K562 (cell line): ENCODE results near the gene EMC9. TPM values are rescaled to one million over a fixed set of nuclear protein-coding genes. Genes with fewer than 3 reads are reported as not detected.

Source experiments
- ATAC-seq: fragments of 200-7000 bp; cut with Tn5 transposase; 3 replicates; pipeline ENCODE4 v1.9.1; 2020; ENCODE audit warnings: moderate library complexity
- BruUV-seq: library from RNA; stranded (reverse); fragments of 400-500 nt; replicated peaks from 2 replicates; lab custom pipeline; 2021; lab: Mats Ljungman, UMichigan
- CTCF ChIA-PET: fragments of 300-600 bp; formaldehyde crosslinking; extraction: SDS; loops from one replicate; lab custom pipeline; 2021; ENCODE audit warnings: low intra/inter-chr PET ratio; lab: Yijun Ruan, JAX
- POLR2A ChIA-PET: fragments of 300-600, 350-650 bp; sonication (Branson Sonifier 250); formaldehyde crosslinking; extraction: SDS; loops from one replicate; lab custom pipeline; 2021; ENCODE audit warnings: antibody characterized with exemption, inconsistent platforms; lab: Yijun Ruan, JAX
- DNase-seq, 4 experiments: peaks; one replicate each; pipeline versions ENCODE4 v3.0.0 to v3.0.0-alpha.2; 2011 to 2018; ENCODE audit warnings: low spot score in 3 of 4, mixed read lengths in 3 of 4; ENCODE audit errors: extremely low read depth in 1 of 4
- FAIRE-seq: peaks from 2 replicates; lab custom pipeline; 2011; peaks lifted over from hg19 to GRCh38; lab: Jason Lieb, UNC
- H2AFZ ChIP-seq: 2 replicates; pipeline ENCODE4 v1.6.0; 2011; ENCODE audit warnings: low read depth, low read length, control low read depth, inconsistent platforms
- H3K27ac ChIP-seq: fragments of 200-600 bp; 3 replicates; pipeline ENCODE4 v1.8.0; 2011; ENCODE audit warnings: low read depth, mild to moderate bottlenecking, control low read depth, inconsistent platforms, low read length, moderate library complexity, mixed read lengths; ENCODE audit errors: extremely low read depth
- H3K27me3 ChIP-seq, 2 experiments: fragments of 300-600 bp in 1 of 2; 2 replicates in 1 of 2; 3 replicates in 1 of 2; pipeline versions ENCODE4 v1.6.0 to v1.8.0; 2011; ENCODE audit warnings: inconsistent platforms in 2 of 2, low read length in 2 of 2, mild to moderate bottlenecking in 1 of 2, mixed read lengths in 1 of 2, moderate library complexity in 1 of 2; ENCODE audit not compliant: control insufficient read depth in 2 of 2, insufficient read depth in 2 of 2
- H3K36me3 ChIP-seq: fragments of 300-600 bp; 3 replicates; pipeline ENCODE4 v1.8.0; 2011; ENCODE audit warnings: mild to moderate bottlenecking, low read length, inconsistent platforms; ENCODE audit not compliant: control insufficient read depth, insufficient read depth
- H3K4me1 ChIP-seq, 2 experiments: fragments of 200-600 bp in 1 of 2; replicated peaks in 1 of 2; 2 replicates in 1 of 2; 3 replicates in 1 of 2; pipeline versions ENCODE4 v1.5.1 to v1.8.0; 2011; ENCODE audit warnings: inconsistent platforms in 2 of 2, low read length in 2 of 2, mild to moderate bottlenecking in 1 of 2, mixed read lengths in 1 of 2, moderate library complexity in 1 of 2; ENCODE audit not compliant: control insufficient read depth in 2 of 2, insufficient read depth in 2 of 2
- H3K4me2 ChIP-seq: 2 replicates; pipeline ENCODE4 v1.6.1; 2011; ENCODE audit warnings: low read length, control low read depth, inconsistent platforms, mixed read lengths; ENCODE audit not compliant: insufficient read depth
- H3K4me3 ChIP-seq: fragments of 200-600 bp; sonication (generic), shearing (Covaris generic); 2 replicates; pipeline ENCODE4 v1.5.1; 2016; ENCODE audit warnings: control low read depth, inconsistent platforms
- H3K79me2 ChIP-seq: fragments of 200-600 bp; 3 replicates; pipeline ENCODE4 v1.8.0; 2011; ENCODE audit warnings: low read length, inconsistent platforms; ENCODE audit not compliant: control insufficient read depth, insufficient read depth
- H3K9ac ChIP-seq, 2 experiments: 2 replicates each; pipeline versions ENCODE4 v1.6.0 to v1.6.1; 2011; ENCODE audit warnings: low read depth in 2 of 2, low read length in 2 of 2, control low read depth in 1 of 2, inconsistent platforms in 1 of 2, mild to moderate bottlenecking in 1 of 2, mixed read lengths in 1 of 2; ENCODE audit not compliant: insufficient read depth in 1 of 2
- H3K9me1 ChIP-seq: one replicate; pipeline ENCODE4 v1.6.0; 2011; ENCODE audit warnings: inconsistent platforms, mild to moderate bottlenecking, low read length, moderate library complexity; ENCODE audit not compliant: control insufficient read depth, insufficient read depth
- H3K9me3 ChIP-seq: replicated peaks from 2 replicates; pipeline ENCODE4 v1.5.1; 2011; ENCODE audit warnings: low read depth, low read length, inconsistent platforms; ENCODE audit not compliant: control insufficient read depth, insufficient read depth
- H4K20me1 ChIP-seq: replicated peaks from 2 replicates; pipeline ENCODE4 v1.6.1; 2011; ENCODE audit warnings: low read length, inconsistent platforms, mixed read lengths; ENCODE audit not compliant: control insufficient read depth, insufficient read depth
- CBFB ChIP-seq: sonication (generic); formaldehyde crosslinking; IDR thresholded peaks from 2 replicates; pipeline ENCODE4 v1.4.0; 2020; ENCODE audit warnings: mild to moderate bottlenecking, missing genetic modification reagents
- CBX8 ChIP-seq: fragments of 200-600 bp; sonication (generic); IDR thresholded peaks from 2 replicates; pipeline ENCODE4 v1.6.1; 2012; ENCODE audit warnings: borderline replicate concordance, mixed run types, low read depth, mild to moderate bottlenecking, moderate library complexity, mixed read lengths, low read length, control low read depth, inconsistent platforms; ENCODE audit not compliant: poor library complexity, severe bottlenecking; ENCODE audit errors: extremely low read depth
- CGGBP1 ChIP-seq: fragments of 250-450 bp; sonication (Bioruptor Pico); IDR thresholded peaks from 2 replicates; pipeline ENCODE4 v1.9.0; 2021; ENCODE audit warnings: mild to moderate bottlenecking
- CREBBP ChIP-seq: IDR thresholded peaks from one replicate; pipeline ENCODE4 v1.6.1; 2012; ENCODE audit warnings: low read depth, mild to moderate bottlenecking, control low read depth, inconsistent platforms, low read length
- FOXK1 ChIP-seq: sonication (generic); formaldehyde crosslinking; IDR thresholded peaks from 2 replicates; pipeline ENCODE4 v1.8.0; 2022; ENCODE audit warnings: missing genetic modification reagents, mild to moderate bottlenecking, borderline replicate concordance
- LCOR ChIP-seq: sonication (generic); formaldehyde crosslinking; IDR thresholded peaks from 2 replicates; pipeline ENCODE4 v1.8.0; 2022; ENCODE audit warnings: mild to moderate bottlenecking, missing genetic modification reagents
- NR2F6 ChIP-seq: fragments of 450-650 bp; formaldehyde crosslinking; IDR thresholded peaks from 2 replicates; pipeline ENCODE4 v1.4.0; 2020; ENCODE audit warnings: mild to moderate bottlenecking
- ZBTB43 ChIP-seq: sonication (generic); formaldehyde crosslinking; IDR thresholded peaks from 2 replicates; pipeline ENCODE4 v1.8.0; 2023; ENCODE audit warnings: mild to moderate bottlenecking, missing genetic modification reagents
- whole genome bisulfite sequencing: fragments of 100-300 bp; shearing (Covaris generic); methylation state at CpG from one replicate; pipeline ENCODE4 v1.1.6; 2016; ENCODE audit warnings: low coverage, mixed read lengths; ENCODE audit not compliant: insufficient coverage; ENCODE audit errors: missing lambda C conversion rate; 5-methylcytosine and 5-hydroxymethylcytosine counted together
- in situ Hi-C: fragments of 300-500 bp; cut with MboI; formaldehyde crosslinking; loops from 4 replicates; pipeline ENCODE4 v1.15.0; 2018; ENCODE audit warnings: inconsistent platforms, mixed read lengths
- intact Hi-C: fragments of 100-400 bp; cut with micrococcal nuclease; formaldehyde crosslinking; loops from 2 replicates; pipeline ENCODE4 v1.14.2; 2022
- polyA plus RNA-seq, 8 experiments: library from polyadenylated mRNA; depleted of rRNA in 4 of 8; stranded (reverse) in 5 of 8; unstranded in 3 of 8; fragments of >200 nt; fragmentation: Nextera tagmentation in 2 of 8; fragmentation: Illumina TruSeq in 1 of 8; extraction: Ambion mirVana in 2 of 8; extraction: Trizol in 1 of 8; gene quantifications; 2 replicates each; pipeline versions ENCODE4 v1.2.1 to v1.2.3, GENCODE V29; 2011 to 2014; ENCODE audit warnings: inconsistent platforms in 1 of 8, missing spikeins in 1 of 8
- total RNA-seq, 7 experiments: library from RNA; depleted of rRNA in 6 of 7; stranded (reverse); fragments of >200 nt in 6 of 7; fragmentation: Illumina TruSeq in 2 of 7; extraction: Trizol in 2 of 7; gene quantifications; 2 replicates each; pipeline versions ENCODE4 v1.2.1 to v1.2.3, GENCODE V29; 2011 to 2021; ENCODE audit warnings: low replicate concordance in 1 of 7

EMC9 gene
- total and polyA plus RNA-seq, 9 of the 15 experiments (the other 6 are each of a cell fraction or from before 2014, with no cell fraction given), result 3.1 to 13.2 (median 7.8) TPM

- TF ChIP-seq FOXK1 (CRISPR knock-in tag) (no peak), CREBBP (no peak)
- TF ChIP-seq, all 486 proteins: peak for 0
Observed at GRCh38 chr14:24155100-24155499, 13.7 kb upstream of the EMC9 start (continued).

- FAIRE-seq, result no peak
- Histone ChIP-seq H3K4me1 (peaks cover 6 to 24% of the 10 kb centered on the region in 2 experiments; a peak in 4 of 5 replicates), H2AFZ (no peak overlapping the region), H3K27ac (no peak overlapping the region), H3K9me3 (no peaks in the 10 kb centered on the region), H3K4me3 (no peak overlapping the region), H3K9ac (no peak overlapping the region), H3K27me3 (no peaks in the 10 kb centered on the region), H3K79me2 (peaks cover 16% of the 10 kb centered on the region), H3K4me2 (no peak overlapping the region), H3K9me1 (no peaks in the 10 kb centered on the region), H3K36me3 (peaks cover 60% of the 10 kb centered on the region; the same call in 2 of the 3 replicates), H4K20me1 (no peaks in the 10 kb centered on the region)
- WGBS, result 99% methylated on average over 10 of the region's 16 CpGs
- TF ChIP-seq ZBTB43, result no peak
- TF ChIP-seq CBFB (CRISPR knock-in tag), result no peak
- no peak for TF ChIP-seq LCOR
- no peak for TF ChIP-seq CGGBP1 (CRISPR knock-in tag)
- no peak for TF ChIP-seq CBX8
- no peak for TF ChIP-seq NR2F6 (CRISPR knock-in tag)
- no TSS peak for BruUV-seq
- POLR2A ChIA-PET, result interaction anchor here (0.6 to 1.1 kb wide), 2 partner anchors 10 to 513 kb away, joined by 3 read pairs; partner anchors contain the start of gene IRF9
- DNase-seq, result no peak
- CTCF ChIA-PET, result no interaction called here
- intact Hi-C loops, result no loop called here
- in situ Hi-C loops, result no loop called here
- no peak for ATAC-seq
Observed at GRCh38 chr14:24151404-24152080, 10.2 kb upstream of the EMC9 start.
